Measurements from ENCODE around the gene OTUD5.

Gene OTUD5

DNA sequence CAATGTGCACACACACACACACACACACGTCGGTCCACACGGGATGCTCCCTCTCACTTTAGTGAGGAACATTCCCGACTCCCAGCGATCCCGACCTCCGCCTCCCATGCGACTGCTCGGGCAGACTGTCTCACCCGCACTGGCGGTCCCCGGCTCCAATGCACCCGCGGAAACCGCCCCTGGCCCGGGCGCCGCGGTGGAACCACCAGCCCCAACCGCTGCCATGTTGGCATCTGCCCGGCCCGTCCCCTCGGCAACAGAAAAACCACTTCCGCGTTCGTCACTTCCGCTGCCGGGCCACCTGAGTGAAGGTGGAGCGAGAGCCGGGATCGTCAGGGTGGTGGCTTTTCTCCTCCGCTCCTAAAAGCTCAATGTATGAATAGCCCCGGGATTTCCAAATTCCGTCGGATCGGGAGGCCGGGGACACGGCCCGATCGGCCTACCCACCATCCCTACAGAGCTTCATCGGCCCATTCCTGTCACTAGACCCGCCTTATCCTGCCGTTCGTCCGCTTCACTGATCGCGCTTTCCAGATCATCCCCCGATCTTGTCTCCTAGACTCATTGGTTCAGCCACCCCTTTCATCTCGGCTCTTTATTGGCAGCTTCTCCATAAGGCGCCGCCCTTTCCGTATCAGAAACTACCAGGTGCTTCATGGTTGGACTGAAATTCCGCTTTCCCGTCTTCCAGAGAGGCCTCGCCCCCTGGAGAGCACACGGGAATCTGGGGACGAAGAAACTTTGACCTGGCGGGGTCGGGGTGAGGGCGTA lies 45.8 kb downstream of the OTUD5 start, which contains the start of gene SLC35A2:
Gene SLC35A2 (minus strand): TSS at position 235 of the 771 bp plus-strand sequence. CDS start 10 bp downstream, at position 225.
- in situ Hi-C loops (cut with MboI; ENCODE audit: low sequenced_read_pairs): no loop called here

DNA sequence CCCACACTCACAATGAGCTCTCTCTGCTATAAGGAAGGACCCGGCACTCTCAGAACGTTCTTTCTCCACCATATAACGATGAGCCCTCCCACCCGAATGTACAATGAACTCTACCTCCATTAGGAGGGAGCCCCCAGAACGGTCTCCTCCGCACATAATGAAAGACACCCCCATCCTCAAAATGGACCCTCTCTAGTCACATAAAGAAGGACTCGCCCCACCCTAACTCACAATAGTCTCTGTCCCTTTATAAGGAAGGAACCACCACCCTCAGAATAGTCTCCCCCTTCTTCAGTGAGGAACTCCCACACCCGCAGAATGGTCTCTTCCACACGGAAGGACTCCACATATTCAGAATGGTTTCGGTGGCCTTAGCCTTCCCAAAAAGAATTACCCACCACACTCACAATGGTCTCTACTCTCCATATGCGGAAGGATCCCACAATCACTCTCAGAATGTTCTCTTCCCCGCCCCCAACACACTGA lies 46.4 kb downstream of the OTUD5 start:
- in situ Hi-C loops (cut with MboI; ENCODE audit: low sequenced_read_pairs): no loop called here

DNA sequence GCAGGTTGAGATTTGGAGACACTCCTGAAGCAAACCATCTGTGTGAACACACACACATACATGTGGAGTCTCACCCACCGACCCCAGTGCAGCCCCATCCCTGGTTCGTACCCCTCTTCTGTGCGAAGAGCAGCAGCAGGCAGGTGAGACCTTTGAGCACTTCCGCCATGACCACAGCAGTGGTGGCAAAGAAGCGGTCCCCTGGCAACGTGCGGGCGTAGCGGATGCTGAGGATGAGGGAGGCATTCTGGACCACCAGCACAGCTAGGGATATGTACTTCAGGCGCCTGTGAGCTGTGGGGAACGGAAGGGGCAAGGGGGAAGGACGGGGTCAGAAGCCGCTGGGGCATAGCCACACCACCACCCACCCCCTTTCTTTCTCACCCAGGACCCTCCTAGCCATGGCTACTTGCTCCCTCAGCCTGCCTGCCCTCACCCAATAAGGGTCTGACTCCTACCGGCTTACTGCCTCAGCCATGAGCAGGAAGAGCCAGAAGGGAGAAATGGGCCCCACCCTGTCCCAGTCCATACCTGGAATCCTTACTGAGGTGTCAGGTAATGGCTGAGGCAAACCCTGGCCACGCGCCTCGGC lies 47.6 kb downstream of the OTUD5 start:
- in situ Hi-C loops (cut with MboI; ENCODE audit: low sequenced_read_pairs): no loop called here

DNA sequence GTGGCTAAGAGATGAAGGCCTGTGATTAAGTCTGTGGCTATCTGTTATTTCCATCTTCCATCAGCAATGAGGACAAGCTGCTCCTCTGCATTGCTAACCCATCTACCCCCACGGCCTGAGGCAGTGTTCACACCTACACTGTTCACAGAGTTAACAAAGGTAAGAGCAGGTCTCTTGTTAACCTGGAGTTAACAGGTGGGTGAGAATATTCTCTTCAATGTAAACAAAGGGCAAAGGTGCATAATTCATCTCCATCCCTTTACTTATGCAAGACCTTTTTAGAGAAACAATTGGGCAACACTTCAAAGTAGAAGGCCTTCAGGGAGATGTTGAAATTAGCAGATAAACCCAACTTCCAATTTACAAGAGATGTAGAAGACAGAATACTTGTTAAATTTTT lies 48.8 kb downstream of the OTUD5 start:
- in situ Hi-C loops (cut with MboI; ENCODE audit: low sequenced_read_pairs): no loop called here

DNA sequence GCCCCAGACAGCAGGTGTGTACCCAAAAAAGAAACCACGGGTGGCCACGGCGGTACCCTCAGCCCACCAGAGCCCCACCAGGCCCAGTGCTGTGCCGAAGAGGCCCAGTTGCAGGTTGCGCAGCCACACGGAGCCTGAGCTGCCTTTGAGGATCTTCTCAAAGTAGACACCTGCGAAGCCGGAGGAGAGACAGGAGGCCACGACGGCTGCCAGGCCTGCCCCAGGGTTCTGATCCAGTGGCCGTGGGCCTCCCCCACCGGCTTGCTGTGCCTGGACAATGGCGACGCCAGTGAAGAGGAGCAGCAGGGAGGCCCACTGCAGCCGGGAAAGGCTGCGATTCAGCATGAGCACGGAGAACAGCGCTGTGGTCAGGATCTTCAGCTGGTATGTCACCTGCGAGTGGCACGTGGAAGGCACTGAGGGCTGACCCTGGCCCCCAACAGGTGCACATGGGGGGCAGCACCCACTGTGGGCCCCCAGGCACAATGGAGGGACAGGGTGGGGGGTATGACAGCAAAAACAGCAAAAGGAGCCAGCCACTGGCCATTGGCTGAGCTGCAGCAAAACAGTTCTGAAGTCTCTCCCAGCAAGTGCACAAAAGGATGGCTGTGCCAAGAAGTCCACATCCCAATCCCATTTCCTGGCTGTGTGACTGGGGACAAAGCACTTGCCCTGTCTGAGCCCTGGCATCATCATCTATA lies 52.2 kb downstream of the OTUD5 start:
- in situ Hi-C loops (cut with MboI; ENCODE audit: low sequenced_read_pairs): no loop called here

DNA sequence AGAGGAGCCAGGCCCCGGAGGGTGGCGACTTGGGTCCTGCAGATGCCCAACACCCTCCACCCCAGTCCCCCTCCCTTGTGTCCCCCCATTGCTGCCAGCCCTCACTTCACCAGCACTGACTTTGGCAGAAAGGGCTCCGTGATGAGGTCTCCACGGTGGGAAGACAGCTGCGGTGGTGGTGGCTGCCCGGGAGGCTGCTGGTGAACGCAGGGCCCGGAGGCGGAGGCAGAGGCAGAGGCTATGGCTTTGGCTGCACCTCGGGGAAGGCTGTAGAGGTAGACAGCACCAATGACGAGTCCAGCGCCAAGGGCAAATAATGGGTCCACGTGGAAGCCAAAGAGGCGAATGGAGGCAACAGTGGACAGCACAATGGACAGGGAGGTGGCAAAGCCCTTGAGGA lies 52.8 kb downstream of the OTUD5 start:
- in situ Hi-C loops (cut with MboI; ENCODE audit: low sequenced_read_pairs): no loop called here

DNA sequence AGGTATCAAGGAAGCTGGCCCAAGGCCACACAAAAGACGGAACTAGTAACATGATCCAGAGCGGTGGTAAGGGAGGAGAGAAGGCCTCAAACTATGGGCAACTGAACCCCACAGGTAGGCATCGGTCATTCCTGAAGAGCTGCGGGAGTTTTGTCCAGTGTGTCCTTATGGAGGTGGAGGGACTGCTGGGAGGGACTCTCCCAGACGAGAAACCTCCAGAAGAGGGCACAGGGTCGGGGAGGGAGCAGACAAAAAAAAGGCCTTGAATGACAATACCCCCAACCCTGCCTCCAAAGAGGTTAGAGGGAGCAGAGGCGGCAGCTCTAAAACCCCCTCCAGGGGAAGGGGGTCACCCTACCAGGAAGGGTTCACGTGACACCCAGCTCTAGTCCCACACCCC lies 53.2 kb downstream of the OTUD5 start:
- in situ Hi-C loops (cut with MboI; ENCODE audit: low sequenced_read_pairs): no loop called here

DNA sequence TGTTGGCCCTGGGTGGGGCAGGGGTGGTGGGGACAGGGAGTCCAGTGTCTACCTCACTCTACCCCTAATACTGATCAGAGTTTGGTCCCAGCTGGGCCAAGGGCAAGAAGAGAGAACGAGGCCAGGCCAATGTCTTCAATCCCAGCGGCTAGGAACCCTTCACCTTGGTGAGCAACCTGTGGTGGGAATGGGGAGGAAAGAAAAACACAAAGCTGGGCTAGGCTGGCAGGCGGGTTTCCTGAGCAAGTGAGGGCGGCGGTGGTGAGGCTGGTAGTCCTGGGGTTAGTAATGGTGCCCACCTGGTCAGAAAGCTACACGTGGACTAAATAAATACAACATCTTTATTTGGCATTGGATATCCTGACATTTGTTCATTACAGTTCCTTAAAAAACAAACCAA lies 54.1 kb downstream of the OTUD5 start:
- in situ Hi-C loops (cut with MboI; ENCODE audit: low sequenced_read_pairs): no loop called here

DNA sequence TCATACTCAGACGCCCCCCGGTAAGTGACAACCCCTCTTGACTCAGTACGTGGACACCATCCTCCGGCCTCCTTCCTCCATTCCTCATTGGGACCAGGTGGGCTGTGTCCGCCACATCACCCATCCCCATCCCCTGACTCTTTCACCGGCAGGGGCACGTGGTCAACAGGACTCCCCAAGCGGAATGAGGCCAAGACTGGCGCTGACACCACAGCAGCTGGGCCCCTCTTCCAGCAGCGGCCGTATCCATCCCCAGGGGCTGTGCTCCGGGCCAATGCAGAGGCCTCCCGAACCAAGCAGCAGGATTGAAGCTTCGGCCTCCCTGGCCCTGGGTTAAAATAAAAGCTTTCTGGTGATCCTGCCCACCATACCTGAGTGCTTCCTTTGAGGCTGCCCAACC lies 54.6 kb downstream of the OTUD5 start:
- in situ Hi-C loops (cut with MboI; ENCODE audit: low sequenced_read_pairs): no loop called here

DNA sequence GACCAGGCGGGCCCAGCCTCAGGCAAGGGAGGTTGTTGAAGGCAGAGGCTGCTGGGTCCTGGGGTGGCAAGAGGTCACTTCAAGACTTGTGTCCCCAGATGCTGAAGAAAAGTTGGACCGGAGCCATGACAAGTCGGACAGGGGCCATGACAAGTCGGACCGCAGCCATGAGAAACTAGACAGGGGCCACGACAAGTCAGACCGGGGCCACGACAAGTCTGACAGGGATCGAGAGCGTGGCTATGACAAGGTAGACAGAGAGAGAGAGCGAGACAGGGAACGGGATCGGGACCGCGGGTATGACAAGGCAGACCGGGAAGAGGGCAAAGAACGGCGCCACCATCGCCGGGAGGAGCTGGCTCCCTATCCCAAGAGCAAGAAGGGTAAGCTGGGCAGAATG lies 55.3 kb downstream of the OTUD5 start:
- in situ Hi-C loops (cut with MboI; ENCODE audit: low sequenced_read_pairs): no loop called here

DNA sequence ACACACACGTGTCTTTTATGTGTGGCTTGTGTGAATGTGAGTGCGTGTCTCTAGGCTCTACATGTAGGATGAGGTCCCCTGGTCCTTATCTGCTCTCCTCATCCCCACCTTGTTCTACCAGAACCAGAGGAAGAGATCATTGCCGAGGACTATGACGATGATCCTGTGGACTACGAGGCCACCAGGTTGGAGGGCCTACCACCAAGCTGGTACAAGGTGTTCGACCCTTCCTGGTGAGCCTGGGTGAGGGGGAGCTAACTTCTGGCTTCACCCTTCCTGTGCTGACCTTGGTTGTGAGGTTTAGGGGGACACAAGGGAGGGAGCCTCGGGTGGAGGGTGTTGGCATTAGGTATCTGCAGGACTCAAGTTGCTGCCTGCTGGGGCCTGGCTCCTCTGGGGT lies 56.3 kb downstream of the OTUD5 start:
- in situ Hi-C loops (cut with MboI; ENCODE audit: low sequenced_read_pairs): no loop called here

DNA sequence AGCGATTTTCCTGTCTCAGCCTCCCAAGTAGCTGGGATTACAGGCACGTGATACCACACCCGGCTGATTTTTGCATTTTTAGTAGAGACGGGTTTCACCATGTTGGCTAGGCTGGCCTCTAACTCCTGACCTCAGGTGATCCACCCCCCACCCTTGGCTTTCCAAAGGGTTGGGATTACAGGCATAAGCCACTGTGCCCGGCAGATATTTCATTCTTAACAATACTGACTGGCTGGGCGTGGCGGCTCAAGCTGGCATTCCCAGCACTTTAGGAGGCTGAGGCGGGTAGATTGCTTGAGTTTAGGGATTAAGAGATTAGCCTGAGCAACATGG lies 58.4 kb downstream of the OTUD5 start:
- in situ Hi-C loops (cut with MboI; ENCODE audit: low sequenced_read_pairs): no loop called here

DNA sequence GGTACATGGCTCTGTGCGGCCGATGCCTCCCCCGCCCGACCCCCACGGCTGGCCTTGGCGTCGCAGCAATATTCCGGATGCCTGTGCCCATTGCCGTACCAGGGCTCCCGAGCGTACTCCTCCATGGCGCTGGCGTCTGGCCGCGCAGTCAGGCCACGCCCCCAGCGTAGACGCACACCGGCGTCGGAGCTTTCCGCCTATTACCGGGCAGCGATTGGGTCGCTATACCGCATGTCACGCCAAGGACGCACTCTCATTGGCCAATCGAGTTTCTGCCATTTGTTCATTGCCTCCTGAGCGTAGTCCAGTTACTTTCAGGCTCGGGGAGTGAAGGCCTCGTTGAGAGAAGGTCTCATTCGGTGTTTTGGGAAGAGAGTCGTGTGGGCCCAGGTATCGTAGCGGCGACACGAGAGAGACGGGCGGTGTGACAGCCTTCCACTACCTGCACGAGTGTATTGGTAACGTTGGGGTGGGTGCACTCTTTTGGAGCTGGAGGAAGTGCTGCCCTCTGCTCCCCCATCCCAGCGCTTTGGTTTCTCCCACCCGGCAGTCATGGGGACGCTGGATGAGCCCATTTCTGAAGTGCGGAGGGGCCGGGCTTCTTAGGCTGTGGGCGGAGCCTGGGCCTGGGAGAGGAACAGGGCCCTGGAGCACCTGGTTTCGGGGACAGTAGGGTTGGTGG lies 59.6 kb downstream of the OTUD5 start, which contains the start of the genes PQBP1 and TIMM17B:
Gene PQBP1 (plus strand): TSS at position 306 of the 682 bp plus-strand sequence. CDS start 580 bp downstream, outside the sequence.
Gene TIMM17B (minus strand): TSS at position 144 of the 682 bp plus-strand sequence. CDS start 19 bp downstream, at position 125.
- in situ Hi-C loops (cut with MboI; ENCODE audit: low sequenced_read_pairs): no loop called here

DNA sequence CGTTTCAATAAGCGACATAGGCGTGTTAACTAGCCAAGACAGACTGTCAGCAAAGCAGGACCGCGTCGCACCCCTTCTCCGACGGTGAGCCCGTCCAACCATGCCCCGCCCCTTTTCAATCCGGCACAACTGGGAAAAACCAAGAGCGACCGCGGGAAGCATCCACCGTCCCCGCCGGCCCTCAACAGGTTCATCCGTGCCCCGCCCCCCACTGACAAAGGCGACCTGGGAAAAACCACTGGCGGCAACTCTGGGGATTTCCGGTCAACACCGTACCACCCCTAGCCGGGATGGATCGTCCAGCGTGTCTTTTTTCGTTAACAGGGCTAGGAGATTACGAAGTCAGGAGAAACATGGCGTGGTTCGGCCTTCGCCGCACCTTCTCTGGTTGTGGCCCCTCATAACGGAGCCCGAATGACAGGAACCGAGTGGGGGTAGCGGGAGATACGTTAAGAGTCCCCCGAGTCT lies 60.2 kb downstream of the OTUD5 start:
- in situ Hi-C loops (cut with MboI; ENCODE audit: low sequenced_read_pairs): no loop called here

DNA sequence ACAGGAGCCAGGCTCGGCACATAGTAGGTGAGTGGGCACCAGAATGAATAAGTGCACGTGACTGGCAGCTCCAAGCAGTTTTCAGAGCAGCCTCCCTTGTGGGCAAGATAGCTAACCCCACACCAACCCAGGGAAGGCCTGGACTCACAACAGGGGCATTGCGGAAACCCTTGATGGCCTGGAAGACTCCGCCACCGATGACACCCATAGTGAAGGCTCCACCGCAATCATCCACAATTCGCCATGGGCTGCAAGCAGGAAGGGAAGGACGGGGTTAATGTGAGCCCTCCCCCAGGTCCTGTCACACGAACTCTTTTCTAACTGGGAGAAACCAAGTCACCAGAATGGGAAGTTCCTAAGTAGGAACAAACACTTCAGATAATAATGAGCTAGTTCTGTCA lies 60.8 kb downstream of the OTUD5 start:
- in situ Hi-C loops (cut with MboI; ENCODE audit: low sequenced_read_pairs): no loop called here

DNA sequence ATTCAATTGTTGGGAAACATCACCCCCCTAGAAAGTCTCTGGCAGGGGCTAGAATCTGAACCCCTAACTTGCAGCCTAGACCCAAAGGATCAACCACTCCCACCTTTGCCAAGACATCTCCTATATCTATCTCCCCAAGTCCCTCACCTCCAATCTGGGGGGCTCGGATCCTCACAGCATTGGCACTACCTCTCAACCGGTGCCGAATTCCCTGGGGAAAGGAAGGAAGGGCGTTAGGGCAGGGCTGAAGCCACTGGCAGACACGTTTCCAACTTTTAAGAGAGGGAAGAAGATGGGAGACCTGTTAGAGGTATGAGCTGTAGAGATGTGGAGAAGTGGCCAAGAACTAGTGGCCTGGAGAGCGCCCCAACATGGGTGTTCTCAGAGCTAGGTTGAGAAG lies 62.5 kb downstream of the OTUD5 start:
- in situ Hi-C loops (cut with MboI; ENCODE audit: low sequenced_read_pairs): no loop called here

DNA sequence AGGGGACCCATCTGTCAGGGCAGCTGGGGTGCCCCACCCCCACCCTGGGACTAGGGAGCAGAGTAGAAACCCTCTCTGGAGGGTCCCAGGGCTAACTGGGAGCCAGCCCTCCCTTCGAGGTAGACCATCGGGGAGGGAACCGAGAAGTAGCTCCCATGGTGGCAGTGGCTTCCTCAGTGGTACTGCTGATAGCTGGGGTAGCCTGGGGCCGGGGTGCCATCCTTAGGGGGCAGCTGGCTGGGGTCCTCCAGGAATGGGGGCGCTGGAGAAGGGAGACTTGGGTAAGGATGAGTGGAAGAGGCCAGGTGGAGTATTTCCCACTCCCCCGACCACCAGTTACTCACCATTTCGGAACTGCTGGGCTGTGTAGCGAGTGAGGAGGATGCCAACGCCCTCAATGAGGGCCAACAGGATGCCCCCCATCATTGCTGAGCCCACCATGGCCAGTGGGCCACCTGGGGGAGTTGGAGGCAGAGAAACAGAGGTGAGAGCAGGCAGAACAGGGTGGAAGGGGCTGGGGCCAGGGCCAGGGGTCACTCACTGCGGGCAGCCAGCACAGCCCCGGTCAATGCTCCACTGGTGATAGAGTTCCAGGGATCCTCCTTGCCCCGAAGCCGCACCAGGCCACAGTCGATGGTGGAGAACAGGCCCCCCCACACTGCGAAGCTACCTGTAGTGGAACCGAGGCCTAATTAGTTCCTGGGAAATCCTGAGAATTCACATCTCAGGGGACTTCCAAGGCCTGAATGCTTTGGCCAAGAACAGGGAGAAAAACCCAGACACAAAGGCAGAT lies 63.7 kb downstream of the OTUD5 start:
- in situ Hi-C loops (cut with MboI; ENCODE audit: low sequenced_read_pairs): no loop called here

DNA sequence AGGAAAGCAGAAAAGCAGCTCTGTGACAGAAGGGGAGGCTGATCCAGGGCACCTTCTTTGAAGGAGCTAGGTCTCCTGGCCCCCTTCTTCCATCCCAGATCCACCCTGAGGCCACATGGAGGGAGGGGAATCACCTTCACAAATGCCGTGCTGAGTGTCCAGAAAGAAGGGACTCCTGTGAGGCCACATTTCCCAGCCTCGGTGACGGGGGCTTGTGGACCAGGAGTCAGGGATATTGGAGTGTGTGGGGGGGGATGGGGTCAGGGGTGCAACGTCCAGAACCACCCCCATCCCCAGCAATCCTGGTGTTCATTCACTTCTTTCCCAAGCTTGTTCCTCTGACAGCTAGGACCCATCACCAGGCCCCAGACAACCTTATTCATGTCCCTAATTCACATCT lies 64.5 kb downstream of the OTUD5 start:
- in situ Hi-C loops (cut with MboI; ENCODE audit: low sequenced_read_pairs): no loop called here

DNA sequence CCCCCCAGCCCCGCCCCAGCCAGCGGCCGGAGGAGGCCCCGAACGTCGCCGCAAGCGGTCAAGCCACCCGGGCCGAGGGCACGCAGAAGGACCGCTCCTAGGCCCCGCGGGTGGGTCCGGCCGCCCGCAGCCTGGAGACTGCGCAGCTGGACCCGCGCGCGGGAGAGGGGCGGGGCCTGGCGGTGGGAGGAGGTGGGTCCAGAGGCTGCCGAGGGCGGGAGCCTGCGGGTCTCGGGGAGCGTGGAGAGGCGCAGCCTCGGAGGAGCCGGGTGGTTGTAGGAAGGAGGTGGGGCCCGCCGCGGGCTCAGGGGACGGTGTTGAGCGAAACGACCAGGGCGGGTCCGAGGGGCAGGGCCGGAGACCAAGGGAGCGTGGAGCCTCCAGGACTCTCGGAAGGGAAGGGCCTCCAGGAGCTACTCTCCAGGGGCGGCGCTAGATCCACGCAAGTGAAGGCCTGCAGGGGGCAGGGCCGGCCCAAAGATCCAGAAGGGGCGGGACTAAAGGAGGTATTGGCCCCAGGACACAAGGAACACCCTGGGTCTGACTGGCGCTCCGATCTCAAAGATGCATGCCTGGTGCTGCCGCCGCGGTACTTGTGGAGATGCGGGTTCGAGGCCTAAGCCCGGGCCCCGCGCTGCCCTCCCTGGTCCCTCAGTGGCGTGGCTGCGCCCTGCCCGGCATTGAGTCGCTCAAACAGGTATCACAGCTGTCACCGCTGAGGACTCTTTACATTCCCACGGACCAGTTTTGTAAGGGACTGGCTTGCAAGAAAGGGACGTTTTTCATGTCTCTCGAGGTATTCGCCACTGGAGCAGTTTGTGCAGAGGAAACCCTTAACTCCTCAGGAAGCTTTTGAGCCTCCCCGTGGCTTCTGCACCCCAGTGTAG lies 65.8 kb downstream of the OTUD5 start:
- in situ Hi-C loops (cut with MboI; ENCODE audit: low sequenced_read_pairs): no loop called here

All from hTERT RPE-1 (cell line).